Gastroesophageal sphincter (tissue), 3 donors: ENCODE data around the gene PPP6R3.

Experiments used
- CTCF ChIP-seq, 4 experiments: fragments of 200-600 bp in 2 of 4; fragments of 450-650 bp in 2 of 4; sonication (generic) in 1 of 4; IDR thresholded peaks; one replicate each; pipeline ENCODE4 v1.5.1; 2017 to 2019; ENCODE audit warnings: antibody characterized with exemption in 4 of 4, mild to moderate bottlenecking in 2 of 4, moderate library complexity in 2 of 4
- POLR2A ChIP-seq, 2 donors: fragments of 450-650 bp; IDR thresholded peaks; one replicate each; pipeline ENCODE4 v1.6.1; 2017; ENCODE audit warnings: antibody characterized with exemption in 2 of 2, mild to moderate bottlenecking in 2 of 2, moderate library complexity in 1 of 2
- POLR2AphosphoS5 ChIP-seq: sonication (generic); formaldehyde crosslinking; IDR thresholded peaks from one replicate; pipeline ENCODE4 v1.6.1; 2017; ENCODE audit warnings: antibody characterized with exemption

- TF ChIP-seq POLR2A (IDR thresholded peaks at IDR 0.05), result no peak
- TF ChIP-seq CTCF (IDR thresholded peaks at IDR 0.05), result no peak
- no peak for TF ChIP-seq POLR2AphosphoS5
Measured at GRCh38 chr11:68431984-68432645, 28.4 kb upstream of the PPP6R3 start.
